Sigmoid colon (tissue), 7 donors: ENCODE data around the gene RCOR1. TPM values are rescaled to one million over a fixed set of nuclear protein-coding genes. Genes with fewer than 3 reads are reported as not detected.

Experiments used
- DNase-seq: peaks from one replicate; pipeline ENCODE4 v3.0.0-alpha.2; 2019
- H3K27ac ChIP-seq, 4 donors: fragments of 200-600 bp; sonication (generic); one replicate each; pipeline ENCODE4 v1.5.1; 2016 to 2019; ENCODE audit warnings: mild to moderate bottlenecking in 1 of 4
- H3K27me3 ChIP-seq, 3 donors: fragments of 200-600 bp; sonication (generic); one replicate each; pipeline ENCODE4 v1.5.1; 2019; ENCODE audit warnings: mild to moderate bottlenecking in 1 of 3
- H3K36me3 ChIP-seq, 4 donors: fragments of 200-600 bp; sonication (generic); one replicate each; pipeline ENCODE4 v1.5.1; 2016 to 2019
- H3K4me1 ChIP-seq, 4 donors: fragments of 200-600 bp; sonication (generic); one replicate each; pipeline ENCODE4 v1.5.1; 2017 to 2019
- H3K4me3 ChIP-seq, 4 donors: fragments of 200-600 bp; sonication (generic); one replicate each; pipeline ENCODE4 v1.5.1; 2017 to 2019; ENCODE audit warnings: mild to moderate bottlenecking in 2 of 4, moderate library complexity in 1 of 4
- H3K9me3 ChIP-seq, 4 donors: fragments of 200-600 bp in 3 of 4; sonication (generic) in 3 of 4; one replicate each; pipeline versions ENCODE4 v1.5.1 to v1.6.1; 2013 to 2019
- EP300 ChIP-seq, 4 donors: sonication (generic); formaldehyde crosslinking; IDR thresholded peaks; one replicate each; pipeline ENCODE4 v1.6.1; 2017; ENCODE audit warnings: antibody characterized with exemption in 4 of 4
- POLR2A ChIP-seq, 2 donors: fragments of 450-650 bp; IDR thresholded peaks; one replicate each; pipeline ENCODE4 v1.6.1; 2016; ENCODE audit warnings: antibody characterized with exemption in 2 of 2, mild to moderate bottlenecking in 2 of 2, moderate library complexity in 2 of 2
- POLR2AphosphoS5 ChIP-seq, 4 donors: sonication (generic); formaldehyde crosslinking; IDR thresholded peaks; one replicate each; pipeline ENCODE4 v1.6.1; 2017; ENCODE audit warnings: antibody characterized with exemption in 4 of 4
- WGBS, 2 donors: extraction: QIAGEN DNeasy Blood & Tissue Kit; methylation state at CpG; one replicate each; pipeline ENCODE4 v1.1.7; 2013; 5-methylcytosine and 5-hydroxymethylcytosine counted together
- intact Hi-C: fragments of 100-400 bp; cut with DNase I; formaldehyde crosslinking; loops from one replicate; pipeline ENCODE4 v1.15.1; 2023
- polyA plus RNA-seq, 3 donors: library from polyadenylated mRNA; stranded (reverse); fragments of 200-250 nt; gene quantifications; one replicate each; pipeline ENCODE4 v1.2.3, GENCODE V29; 2013
- total RNA-seq, 4 donors: library from RNA; depleted of rRNA; stranded (reverse); fragments of >200 nt; gene quantifications; one replicate each; pipeline ENCODE4 v1.1.0, GENCODE V29; 2016
- TF ChIP-seq, protein P1 (sequence below), 4 experiments: fragments of 450-650 bp in 3 of 4; fragments of 200-600 bp in 1 of 4; IDR thresholded peaks; one replicate each; pipeline ENCODE4 v1.5.1; 2016 to 2019; ENCODE audit warnings: antibody characterized with exemption in 4 of 4, mild to moderate bottlenecking in 3 of 4, moderate library complexity in 2 of 4
- donor health status: healthy with polysubstance abuse.
- donor health status: Bipolar disorder and iron deficiency.
- donor health status: healthy.

RCOR1 gene
- total and polyA plus RNA-seq, 7 donors = 7.2 to 12.5 (median 11.8) TPM

DNA sequence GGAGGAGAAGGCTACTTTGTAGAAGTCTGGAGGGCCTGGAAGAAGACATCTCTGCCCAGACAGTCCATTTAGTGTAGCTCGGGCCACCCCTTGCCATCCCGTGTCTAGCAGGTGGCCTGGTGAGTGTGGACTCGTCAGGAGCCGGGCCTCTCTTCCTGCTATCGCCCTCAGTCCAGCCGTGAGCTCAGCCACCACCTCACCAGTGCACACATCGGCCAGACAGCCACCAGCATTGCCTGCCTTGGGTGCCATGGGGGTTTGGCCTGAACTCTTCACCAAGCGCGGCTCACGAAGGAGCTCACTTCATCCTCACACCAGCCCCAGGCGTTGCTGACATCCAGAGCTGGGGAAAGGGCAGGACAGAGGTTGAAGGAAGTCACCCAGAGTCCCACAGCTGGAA, 165.2 kb downstream of the RCOR1 start:
- 91 to 93% methylated on average over 11 of the region's 11 CpGs for WGBS, 2 donors
- no peak for TF ChIP-seq POLR2A (IDR thresholded peaks at IDR 0.05)
- TF ChIP-seq, protein P1, sequence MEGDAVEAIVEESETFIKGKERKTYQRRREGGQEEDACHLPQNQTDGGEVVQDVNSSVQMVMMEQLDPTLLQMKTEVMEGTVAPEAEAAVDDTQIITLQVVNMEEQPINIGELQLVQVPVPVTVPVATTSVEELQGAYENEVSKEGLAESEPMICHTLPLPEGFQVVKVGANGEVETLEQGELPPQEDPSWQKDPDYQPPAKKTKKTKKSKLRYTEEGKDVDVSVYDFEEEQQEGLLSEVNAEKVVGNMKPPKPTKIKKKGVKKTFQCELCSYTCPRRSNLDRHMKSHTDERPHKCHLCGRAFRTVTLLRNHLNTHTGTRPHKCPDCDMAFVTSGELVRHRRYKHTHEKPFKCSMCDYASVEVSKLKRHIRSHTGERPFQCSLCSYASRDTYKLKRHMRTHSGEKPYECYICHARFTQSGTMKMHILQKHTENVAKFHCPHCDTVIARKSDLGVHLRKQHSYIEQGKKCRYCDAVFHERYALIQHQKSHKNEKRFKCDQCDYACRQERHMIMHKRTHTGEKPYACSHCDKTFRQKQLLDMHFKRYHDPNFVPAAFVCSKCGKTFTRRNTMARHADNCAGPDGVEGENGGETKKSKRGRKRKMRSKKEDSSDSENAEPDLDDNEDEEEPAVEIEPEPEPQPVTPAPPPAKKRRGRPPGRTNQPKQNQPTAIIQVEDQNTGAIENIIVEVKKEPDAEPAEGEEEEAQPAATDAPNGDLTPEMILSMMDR (IDR thresholded peaks at IDR 0.05) = no peak
- no peak for TF ChIP-seq POLR2AphosphoS5 (IDR thresholded peaks at IDR 0.05)
- TF ChIP-seq EP300 (IDR thresholded peaks at IDR 0.05) = no peak
- no peak for DNase-seq
- Histone ChIP-seq H3K9me3 (no peaks in the 10 kb centered on the region), H3K4me1 (peaks cover 0 to 7% (median 6%) of the 10 kb centered on the region in 4 donors), H3K27me3 (peaks cover 0 to 21% (median 12%) of the 10 kb centered on the region in 3 donors), H3K27ac (no peak overlapping the region), H3K4me3 (no peak overlapping the region), H3K36me3 (no peaks in the 10 kb centered on the region)
- intact Hi-C loops = no loop called here

DNA sequence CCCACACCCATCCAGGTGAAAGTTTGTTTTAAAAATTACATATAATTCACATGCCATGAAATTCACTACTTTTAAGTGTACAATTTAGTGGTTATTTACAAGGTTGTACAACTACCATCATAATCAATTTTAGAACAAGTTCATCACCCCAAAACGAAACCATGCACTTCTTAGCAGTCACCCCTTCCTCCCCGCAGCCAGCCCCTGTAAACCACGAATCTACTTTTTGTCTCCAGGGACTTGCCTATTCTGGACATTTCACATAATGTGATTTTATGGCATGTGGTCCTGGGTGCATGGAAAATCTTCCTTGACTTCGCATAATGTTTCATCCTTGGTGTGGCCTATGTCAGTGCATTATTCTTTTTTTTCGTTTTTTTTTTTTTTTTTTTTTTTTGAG, 165.6 kb downstream of the RCOR1 start:
- Histone ChIP-seq H3K36me3 (no peaks in the 10 kb centered on the region), H3K9me3 (no peaks in the 10 kb centered on the region), H3K4me3 (no peak overlapping the region), H3K27ac (no peak overlapping the region), H3K4me1 (peaks cover 0 to 7% (median 6%) of the 10 kb centered on the region in 4 donors), H3K27me3 (peaks cover 0 to 25% (median 12%) of the 10 kb centered on the region in 3 donors)
- intact Hi-C loops = no loop called here
- TF ChIP-seq EP300 (IDR thresholded peaks at IDR 0.05) (no peak), POLR2A (IDR thresholded peaks at IDR 0.05) (no peak), POLR2AphosphoS5 (IDR thresholded peaks at IDR 0.05) (no peak)
- TF ChIP-seq, protein P1 (IDR thresholded peaks at IDR 0.05) = no peak
- DNase-seq = no peak
- WGBS, 2 donors = 81 to 88% methylated on average over 5 of the region's 5 CpGs

DNA sequence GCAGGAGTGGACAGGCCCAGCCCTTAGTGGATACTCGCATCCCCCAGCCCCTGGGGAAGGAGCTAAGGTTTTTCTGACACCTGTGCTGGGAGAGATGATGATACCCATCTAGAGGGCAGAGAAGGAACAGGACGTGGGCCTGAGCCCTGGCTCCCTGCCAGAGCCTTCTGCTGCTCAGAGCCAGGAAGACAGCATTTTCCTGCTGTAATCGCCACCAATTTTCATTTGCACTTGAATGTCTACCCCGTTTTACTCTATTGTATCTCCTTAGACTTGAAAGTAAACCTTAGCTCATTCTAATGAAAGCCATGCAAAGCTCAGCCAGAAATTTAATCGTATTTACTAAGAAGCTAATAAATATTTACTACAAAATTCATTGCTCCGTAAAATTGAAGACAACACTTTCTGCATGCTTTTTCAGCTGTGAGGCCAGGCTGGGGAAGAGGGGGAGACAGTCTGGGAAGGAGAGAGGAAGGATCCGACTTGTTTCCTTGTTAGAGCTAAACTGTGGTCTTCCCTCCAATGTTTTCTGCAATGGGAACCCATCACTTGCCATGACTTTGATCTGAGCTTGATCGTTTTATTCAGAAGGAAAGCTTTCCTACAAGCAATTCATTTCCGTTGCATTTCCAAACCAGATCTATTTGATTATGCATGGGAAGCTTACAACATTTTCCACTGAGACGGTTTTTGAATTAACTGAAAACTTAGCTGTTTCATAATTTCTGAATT, 167.2 kb downstream of the RCOR1 start:
- intact Hi-C loops = no loop called here
- Histone ChIP-seq H3K4me1 (peaks cover 0 to 7% (median 6%) of the 10 kb centered on the region in 4 donors), H3K36me3 (no peaks in the 10 kb centered on the region), H3K4me3 (no peak overlapping the region), H3K27me3 (peaks cover 0 to 26% (median 12%) of the 10 kb centered on the region in 3 donors), H3K27ac (no peak overlapping the region), H3K9me3 (no peaks in the 10 kb centered on the region)
- TF ChIP-seq, protein P1 (IDR thresholded peaks at IDR 0.05) = no peak
- no peak for TF ChIP-seq POLR2AphosphoS5 (IDR thresholded peaks at IDR 0.05)
- TF ChIP-seq POLR2A (IDR thresholded peaks at IDR 0.05) = no peak
- TF ChIP-seq EP300 (IDR thresholded peaks at IDR 0.05) = no peak
- DNase-seq = no peak
- 66 to 74% methylated on average over 10 of the region's 10 CpGs for WGBS, 2 donors

DNA sequence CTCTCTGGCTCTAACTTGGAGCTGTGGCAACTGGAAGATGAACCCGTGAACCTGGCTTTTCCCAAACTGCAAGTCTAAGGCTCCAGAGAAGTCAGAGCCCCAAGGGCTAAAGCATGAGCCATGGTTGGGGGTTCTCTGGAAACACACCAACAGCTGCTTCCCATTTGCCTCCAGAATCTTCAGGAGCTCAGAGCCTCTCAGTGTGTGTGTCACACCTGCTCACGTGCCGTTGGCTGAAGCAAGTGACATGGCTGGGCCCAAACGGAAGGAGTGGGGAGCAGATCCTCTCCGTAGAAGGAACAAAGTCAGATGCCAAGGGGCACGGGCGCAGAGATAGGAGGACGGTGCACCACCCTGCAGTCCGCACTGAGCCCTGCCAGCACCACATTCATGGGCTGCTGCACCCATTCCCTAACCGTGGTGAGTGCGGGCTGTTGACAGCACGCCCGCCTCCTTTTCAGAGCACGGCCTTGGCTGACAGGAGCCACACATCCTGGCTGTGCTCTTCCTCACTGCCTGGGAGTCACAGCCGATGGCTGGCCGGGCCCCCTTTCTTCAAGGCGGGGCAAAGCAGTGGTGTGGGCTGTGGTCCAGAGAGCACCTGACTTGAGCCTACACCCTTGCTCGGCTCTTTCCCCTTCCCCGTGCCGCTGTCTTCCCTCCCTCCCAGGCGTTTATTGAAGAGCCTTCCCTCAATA, 168.2 kb downstream of the RCOR1 start:
- Histone ChIP-seq H3K4me1 (peaks cover 0 to 7% (median 6%) of the 10 kb centered on the region in 4 donors), H3K27me3 (peaks cover 0 to 26% (median 12%) of the 10 kb centered on the region in 3 donors), H3K36me3 (no peaks in the 10 kb centered on the region), H3K27ac (no peak overlapping the region), H3K4me3 (no peak overlapping the region), H3K9me3 (no peaks in the 10 kb centered on the region)
- DNase-seq = no peak
- no peak for TF ChIP-seq POLR2AphosphoS5 (IDR thresholded peaks at IDR 0.05)
- no peak for TF ChIP-seq EP300 (IDR thresholded peaks at IDR 0.05)
- TF ChIP-seq POLR2A (IDR thresholded peaks at IDR 0.05) = no peak
- TF ChIP-seq, protein P1 (IDR thresholded peaks at IDR 0.05) = no peak
- 51 to 62% methylated on average over 21 of the region's 21 CpGs for WGBS, 2 donors
- intact Hi-C loops = no loop called here
